ENCODE measurements around the gene CSNK2A1. TPM values are rescaled to one million over a fixed set of nuclear protein-coding genes. Genes with fewer than 3 reads are reported as not detected.

The CSNK2A1 gene
- total and polyA plus RNA-seq, 2 donors (not counting 3 experiments of a cell fraction or from before 2014, with no cell fraction given), result 68.4 to 142 TPM

DNA sequence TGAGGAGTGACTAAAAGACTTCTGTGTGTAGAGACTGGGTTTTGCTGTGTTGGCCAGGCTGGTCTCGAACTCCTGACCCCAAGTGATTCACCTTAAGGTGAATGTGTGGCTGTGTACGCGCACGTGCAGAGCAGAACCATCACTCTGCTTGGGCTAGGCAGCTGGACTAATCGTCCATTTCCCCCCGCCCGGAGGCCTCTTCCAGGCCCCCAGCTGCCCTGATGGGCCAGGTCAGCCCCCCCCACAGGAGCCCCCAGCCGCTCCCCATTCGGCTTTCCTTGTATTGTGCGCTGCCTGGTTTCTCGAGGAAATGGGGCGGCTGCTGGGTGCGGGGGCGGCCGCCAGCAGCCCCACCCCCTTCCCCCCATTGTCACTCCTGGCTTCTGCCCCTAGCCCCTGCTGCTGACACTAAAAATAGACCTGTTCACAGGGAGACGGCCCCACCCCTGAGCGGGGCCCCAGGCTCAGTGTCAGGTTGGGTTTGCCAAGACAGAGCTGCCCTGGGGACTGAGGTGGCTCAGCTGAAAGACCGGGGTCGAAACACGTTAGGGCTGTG is 24.6 kb upstream of the CSNK2A1 start:
- Histone ChIP-seq H2AFZ (ENCODE audit: low read depth, low read length) (no peak overlapping the region), H3K9ac (replicated peaks; ENCODE audit: extremely low read depth, insufficient read depth, low read length) (no peak overlapping the region), H3K4me2 (ENCODE audit: insufficient read depth, low read length) (no peak overlapping the region), H3K9me1 (replicated peaks; ENCODE audit: control insufficient read depth, extremely low read depth, insufficient read depth, low read length) (no peaks in the 10 kb centered on the region), H3K27me3 (ENCODE audit: control insufficient read depth in 2 of 2, insufficient read depth in 2 of 2, low read length in 2 of 2) (peaks cover 0 to 5% of the 10 kb centered on the region in 2 experiments), H3K36me3 (ENCODE audit: control insufficient read depth in 2 of 2, extremely low read depth in 1 of 2, insufficient read depth in 2 of 2, low read length in 2 of 2) (no peaks in the 10 kb centered on the region), H4K20me1 (replicated peaks; ENCODE audit: control insufficient read depth, extremely low read depth, insufficient read depth, low read length) (no peaks in the 10 kb centered on the region), H3K4me1 (ENCODE audit: control insufficient read depth, extremely low read depth, insufficient read depth, low read length) (peaks cover 10% of the 10 kb centered on the region), H3K79me2 (ENCODE audit: control insufficient read depth, insufficient read depth, low read length) (no peaks in the 10 kb centered on the region), H3K4me3 (replicated peaks in 1 of 3; ENCODE audit: insufficient read depth in 1 of 3, low read depth in 1 of 3, low read length in 3 of 3) (no peak overlapping the region), H3K27ac (ENCODE audit: insufficient read depth, low read depth, low read length) (no peak overlapping the region), H3K9me3 (replicated peaks; ENCODE audit: control insufficient read depth, insufficient read depth, low read length) (no peaks in the 10 kb centered on the region)
- no peak for DNase-seq (ENCODE audit: low read depth, low spot score)
- dilution Hi-C loops (cut with MboI; ENCODE audit: extremely low pct_ligation_motif_present, low sequenced_read_pairs), result no loop called here
- BruUV-seq (replicated peaks), result no TSS peak
- intact Hi-C loops (cut with micrococcal nuclease), result no loop called here
- TF ChIP-seq EZH2 (IDR thresholded peaks at IDR 0.05; ENCODE audit: borderline replicate concordance, low read depth, low read length, severe bottlenecking) (no peak), POLR2AphosphoS5 (IDR thresholded peaks at IDR 0.05; ENCODE audit: insufficient read depth, low read depth, low read length) (no peak), GATA2 (IDR thresholded peaks at IDR 0.05; ENCODE audit: insufficient read depth, insufficient read length, low read depth, low read length) (no peak)
- no peak for FAIRE-seq
- POLR2A ChIA-PET, result interaction anchor here (0.8 kb wide), 1 partner anchor 9 kb away, joined by 3 read pairs; no protein-coding TSS in a partner anchor
- CTCF ChIA-PET, result interaction anchor here (1.2 to 1.4 kb wide), 3 partner anchors 9 to 99 kb away, joined by 4 to 8 read pairs (median 5); no protein-coding TSS in a partner anchor

DNA sequence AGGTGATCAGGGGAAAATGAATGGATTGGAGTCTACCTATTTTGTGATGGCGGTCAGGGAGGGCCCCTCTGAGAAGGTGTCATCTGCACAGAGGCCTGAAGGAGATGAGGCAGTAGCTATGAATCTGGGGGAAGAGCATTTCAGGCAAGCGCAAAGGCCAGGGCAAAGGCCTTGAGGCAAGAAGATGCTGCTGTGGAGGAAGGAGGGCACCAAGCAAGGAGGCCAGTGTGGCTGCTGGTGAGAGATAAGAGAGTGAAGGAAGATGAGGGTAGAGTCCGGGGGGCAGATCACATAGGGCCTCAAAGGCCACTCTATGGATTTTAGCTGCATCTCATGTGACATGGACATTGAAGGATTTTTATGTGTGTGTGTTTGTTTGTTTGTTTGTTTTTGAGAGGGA is 20.6 kb upstream of the CSNK2A1 start:
- no peak overlapping the region for H3K4me2 ChIP-seq (ENCODE audit: insufficient read depth, low read length)
- TF ChIP-seq MAX (IDR thresholded peaks at IDR 0.05; ENCODE audit: insufficient read depth, insufficient read length) (no peak), EZH2 (IDR thresholded peaks at IDR 0.05; ENCODE audit: borderline replicate concordance, low read depth, low read length, severe bottlenecking) (no peak), POLR2A (IDR thresholded peaks at IDR 0.05; ENCODE audit: low read depth, low read length) (no peak)
- no peaks in the 10 kb centered on the region for H3K9me1 ChIP-seq (replicated peaks; ENCODE audit: control insufficient read depth, extremely low read depth, insufficient read depth, low read length)
- H3K36me3 ChIP-seq (ENCODE audit: control insufficient read depth in 2 of 2, extremely low read depth in 1 of 2, insufficient read depth in 2 of 2, low read length in 2 of 2), result no peaks in the 10 kb centered on the region
- no peak overlapping the region for H2AFZ ChIP-seq (ENCODE audit: low read depth, low read length)
- no peaks in the 10 kb centered on the region for H3K4me1 ChIP-seq (ENCODE audit: control insufficient read depth, extremely low read depth, insufficient read depth, low read length)
- H3K4me3 ChIP-seq (replicated peaks in 1 of 3; ENCODE audit: insufficient read depth in 1 of 3, low read depth in 1 of 3, low read length in 3 of 3), result no peak overlapping the region
- dilution Hi-C loops (cut with MboI; ENCODE audit: extremely low pct_ligation_motif_present, low sequenced_read_pairs), result no loop called here
- ChIA-PET CTCF (interaction anchor here (2.1 to 6.0 kb wide), 4 partner anchors 12 to 175 kb away, joined by 9 to 298 read pairs (median 34); no protein-coding TSS in a partner anchor), POLR2A (interaction anchor here (0.5 kb wide), 1 partner anchor 29 kb away, joined by 8 read pairs; no protein-coding TSS in a partner anchor)
- no peaks in the 10 kb centered on the region for H3K79me2 ChIP-seq (ENCODE audit: control insufficient read depth, insufficient read depth, low read length)
- no peak overlapping the region for H3K27ac ChIP-seq (ENCODE audit: insufficient read depth, low read depth, low read length)
- BruUV-seq (replicated peaks), result no TSS peak
- intact Hi-C loops (cut with micrococcal nuclease), result no loop called here
- no peak overlapping the region for H3K9ac ChIP-seq (replicated peaks; ENCODE audit: extremely low read depth, insufficient read depth, low read length)
- H4K20me1 ChIP-seq (replicated peaks; ENCODE audit: control insufficient read depth, extremely low read depth, insufficient read depth, low read length), result no peaks in the 10 kb centered on the region
- DNase-seq (ENCODE audit: low read depth, low spot score) (no peak), FAIRE-seq (no peak)
- peaks cover 0 to 12% of the 10 kb centered on the region in 2 experiments for H3K27me3 ChIP-seq (ENCODE audit: control insufficient read depth in 2 of 2, insufficient read depth in 2 of 2, low read length in 2 of 2)
- H3K9me3 ChIP-seq (replicated peaks; ENCODE audit: control insufficient read depth, insufficient read depth, low read length), result no peaks in the 10 kb centered on the region

Measured in endothelial cell of umbilical vein (primary cell).